Esophagus (tissue), 2 donors: ENCODE data around the gene ADAMTSL3. TPM values are rescaled to one million over a fixed set of nuclear protein-coding genes. Genes with fewer than 3 reads are reported as not detected.

Source experiments
- H3K27ac ChIP-seq, 2 donors: one replicate each; pipeline ENCODE4 v1.5.1; 2013; ENCODE audit warnings: low read depth in 2 of 2, mild to moderate bottlenecking in 2 of 2, inconsistent platforms in 1 of 2, low read length in 1 of 2, moderate library complexity in 1 of 2
- H3K27me3 ChIP-seq, 2 donors: one replicate each; pipeline ENCODE4 v1.6.1; 2013; ENCODE audit warnings: low read length in 2 of 2, control low read depth in 1 of 2, mild to moderate bottlenecking in 1 of 2; ENCODE audit not compliant: insufficient read depth in 2 of 2, control insufficient read depth in 1 of 2
- H3K36me3 ChIP-seq, 2 donors: one replicate each; pipeline ENCODE4 v1.6.1; 2013; ENCODE audit warnings: low read length in 1 of 2; ENCODE audit not compliant: control insufficient read depth in 2 of 2, insufficient read depth in 2 of 2
- H3K4me1 ChIP-seq, 2 donors: one replicate each; pipeline ENCODE4 v1.6.1; 2013; ENCODE audit warnings: low read length in 1 of 2; ENCODE audit not compliant: control insufficient read depth in 2 of 2, insufficient read depth in 2 of 2
- H3K4me3 ChIP-seq, 2 donors: one replicate each; pipeline ENCODE4 v1.5.1; 2013; ENCODE audit warnings: low read length in 2 of 2, mild to moderate bottlenecking in 2 of 2, low read depth in 1 of 2, moderate library complexity in 1 of 2
- H3K9me3 ChIP-seq, 2 donors: one replicate each; pipeline ENCODE4 v1.6.1; 2013; ENCODE audit warnings: mild to moderate bottlenecking in 2 of 2, low read depth in 1 of 2, low read length in 1 of 2, moderate library complexity in 1 of 2; ENCODE audit not compliant: control insufficient read depth in 2 of 2, insufficient read depth in 1 of 2
- WGBS, 2 donors: extraction: QIAGEN DNeasy Blood & Tissue Kit; methylation state at CpG; one replicate each; pipeline ENCODE4 v1.1.7; 2013; 5-methylcytosine and 5-hydroxymethylcytosine counted together
- polyA plus RNA-seq, 2 donors: library from polyadenylated mRNA; stranded (reverse); fragments of 200-250 nt; gene quantifications; one replicate each; pipeline ENCODE4 v1.2.3, GENCODE V29; 2013
- donor health status: healthy with polysubstance abuse.
- donor health status: Bipolar disorder and iron deficiency.

ADAMTSL3 gene
- polyA plus RNA-seq, 2 donors = 0.18 TPM

DNA sequence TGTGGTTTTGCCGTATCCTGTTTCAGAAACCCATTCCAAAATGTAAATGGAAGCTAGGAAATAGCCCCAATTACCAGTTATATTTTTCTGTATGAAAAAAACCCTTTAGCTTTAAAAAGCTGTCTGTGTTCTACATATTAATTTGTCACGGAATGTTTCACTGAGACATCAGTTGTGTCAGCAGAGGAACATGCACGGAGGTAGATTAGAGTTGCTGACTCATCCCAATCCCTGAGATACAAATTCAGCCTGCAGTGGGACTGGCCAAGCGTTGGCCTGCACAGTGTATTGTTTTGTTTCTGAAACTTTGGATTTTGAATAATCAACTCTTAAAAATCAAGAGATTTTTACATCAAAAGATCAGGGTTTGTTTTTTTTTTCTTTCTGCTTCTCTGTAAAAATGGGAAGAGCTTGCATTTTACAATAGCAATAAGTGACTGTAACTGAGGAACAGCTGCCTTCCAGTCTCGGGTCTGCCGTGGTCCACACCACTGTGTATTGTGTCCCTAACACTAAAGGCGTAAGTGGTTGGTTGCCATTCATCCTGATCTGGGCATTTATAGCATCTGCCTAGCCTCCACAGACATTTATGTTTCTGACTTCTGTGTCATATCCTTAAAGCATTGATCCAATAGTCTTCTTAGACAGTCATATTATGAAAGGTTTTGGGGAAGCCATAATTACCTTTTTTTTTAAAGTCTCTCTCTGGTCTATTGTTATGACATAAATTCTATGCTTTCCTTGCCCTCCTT, 218.1 kb downstream of the ADAMTSL3 start:
- Histone ChIP-seq H3K4me3 (no peak overlapping the region), H3K36me3 (no peaks in the 10 kb centered on the region), H3K4me1 (no peaks in the 10 kb centered on the region), H3K27ac (no peak overlapping the region), H3K27me3 (no peaks in the 10 kb centered on the region), H3K9me3 (no peaks in the 10 kb centered on the region)
- WGBS, 2 donors = 46 to 60% methylated on average over 7 of the region's 7 CpGs

GRCh38 chr15:83873966-83874365, 220.0 kb downstream of the ADAMTSL3 start:
- Histone ChIP-seq H3K4me3 (no peak overlapping the region), H3K36me3 (no peaks in the 10 kb centered on the region), H3K4me1 (no peaks in the 10 kb centered on the region), H3K27me3 (no peaks in the 10 kb centered on the region), H3K27ac (no peak overlapping the region), H3K9me3 (no peaks in the 10 kb centered on the region)
- 77 to 86% methylated on average over 7 of the region's 7 CpGs for WGBS, 2 donors

DNA sequence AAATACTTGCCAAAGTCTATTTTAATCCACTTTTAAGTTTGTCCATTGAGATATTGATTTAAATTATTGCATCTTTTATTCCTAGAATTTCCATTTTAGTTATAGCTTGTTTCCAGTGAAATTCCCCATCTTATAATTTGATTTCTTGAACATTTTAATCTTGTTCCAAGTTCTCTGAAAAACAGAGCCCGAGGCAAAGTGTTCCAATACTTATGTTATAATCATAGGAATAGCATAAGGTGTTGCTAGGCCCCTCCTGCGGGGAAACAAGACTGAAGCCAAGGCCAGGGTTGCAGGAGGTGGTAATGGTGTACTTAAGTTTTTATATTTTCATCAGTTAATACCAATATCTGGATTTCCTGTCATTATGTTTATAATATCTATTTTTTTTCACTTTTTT, 226.6 kb downstream of the ADAMTSL3 start:
- Histone ChIP-seq H3K9me3 (no peaks in the 10 kb centered on the region), H3K36me3 (no peaks in the 10 kb centered on the region), H3K27me3 (no peaks in the 10 kb centered on the region), H3K27ac (no peak overlapping the region), H3K4me1 (no peaks in the 10 kb centered on the region), H3K4me3 (no peak overlapping the region)
- 71 to 73% methylated on average over 2 of the region's 2 CpGs for WGBS, 2 donors

GRCh38 chr15:83881156-83881555, 227.2 kb downstream of the ADAMTSL3 start:
- Histone ChIP-seq H3K4me1 (no peaks in the 10 kb centered on the region), H3K27ac (no peak overlapping the region)
- WGBS, 2 donors = 63 to 70% methylated on average over 3 of the region's 3 CpGs

GRCh38 chr15:83886321-83886720, 232.4 kb downstream of the ADAMTSL3 start:
- Histone ChIP-seq H3K4me3 (no peak overlapping the region), H3K9me3 (no peaks in the 10 kb centered on the region), H3K4me1 (no peaks in the 10 kb centered on the region), H3K36me3 (no peaks in the 10 kb centered on the region), H3K27ac (no peak overlapping the region), H3K27me3 (no peaks in the 10 kb centered on the region)
- 83 to 93% methylated on average over 2 of the region's 2 CpGs for WGBS, 2 donors

More at GRCh38 chr15:83881156-83881555, 227.2 kb downstream of the ADAMTSL3 start:
- Histone ChIP-seq H3K9me3 (no peaks in the 10 kb centered on the region), H3K27me3 (no peaks in the 10 kb centered on the region), H3K4me3 (no peak overlapping the region), H3K36me3 (no peaks in the 10 kb centered on the region)

GRCh38 chr15:83887404-83887803, 233.5 kb downstream of the ADAMTSL3 start:
- WGBS, 2 donors = 83 to 86% methylated on average over 2 of the region's 2 CpGs
- no peak overlapping the region for H3K27ac ChIP-seq
- H3K27me3 ChIP-seq = no peaks in the 10 kb centered on the region
- H3K4me1 ChIP-seq = no peaks in the 10 kb centered on the region
- no peaks in the 10 kb centered on the region for H3K9me3 ChIP-seq
- H3K4me3 ChIP-seq = no peak overlapping the region
- H3K36me3 ChIP-seq = no peaks in the 10 kb centered on the region

DNA sequence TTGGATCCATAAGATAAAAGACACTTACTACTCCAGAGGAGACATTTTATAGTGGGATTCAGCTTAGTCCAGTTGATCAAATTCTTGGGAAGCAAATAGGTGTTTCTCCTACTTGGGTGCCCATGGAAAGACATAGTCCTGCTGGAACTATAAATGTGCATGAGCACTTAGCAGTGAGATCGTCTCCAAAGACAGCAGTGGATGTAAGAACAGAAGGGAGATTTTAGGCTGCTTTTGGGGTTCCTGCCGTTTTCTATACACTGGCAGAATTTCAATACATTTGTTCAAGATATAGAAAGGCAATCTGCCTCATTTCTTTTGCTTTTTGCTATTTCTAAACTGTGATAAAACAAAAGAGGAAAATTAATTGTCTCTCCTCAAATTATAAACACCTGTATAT, 234.0 kb downstream of the ADAMTSL3 start:
- Histone ChIP-seq H3K4me1 (no peaks in the 10 kb centered on the region), H3K27me3 (no peaks in the 10 kb centered on the region), H3K9me3 (no peaks in the 10 kb centered on the region), H3K4me3 (no peak overlapping the region), H3K36me3 (no peaks in the 10 kb centered on the region), H3K27ac (no peak overlapping the region)
- WGBS, 2 donors = 84 to 87% methylated on average over 2 of the region's 2 CpGs

GRCh38 chr15:83889995-83890394, 236.1 kb downstream of the ADAMTSL3 start:
- H3K36me3 ChIP-seq = no peaks in the 10 kb centered on the region
- no peak overlapping the region for H3K4me3 ChIP-seq
- no peaks in the 10 kb centered on the region for H3K9me3 ChIP-seq
- no peaks in the 10 kb centered on the region for H3K27me3 ChIP-seq
- H3K27ac ChIP-seq = peak overlapping the region in 1 of 2 donors; percentile 0
- no peaks in the 10 kb centered on the region for H3K4me1 ChIP-seq
- WGBS, 2 donors = 43 to 57% methylated on average over 3 of the region's 3 CpGs

DNA sequence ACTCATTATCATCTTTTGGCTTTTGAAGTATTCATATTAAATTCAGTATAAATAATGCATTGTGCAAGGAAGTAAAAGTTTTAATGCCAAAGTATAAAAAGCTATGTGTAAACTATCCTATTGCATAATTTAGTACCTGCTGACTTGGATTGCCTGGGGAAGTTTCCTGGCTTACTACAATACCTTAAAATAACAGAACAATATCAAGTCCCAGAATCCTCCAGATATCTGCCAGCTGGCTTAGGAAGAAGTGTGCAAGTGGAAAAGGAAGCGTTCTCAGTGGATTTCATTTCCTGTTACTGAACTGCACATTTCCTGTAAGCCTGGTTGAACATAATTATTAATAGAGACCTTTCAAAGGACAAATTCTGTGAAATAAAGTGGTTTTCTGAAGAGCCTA, 236.7 kb downstream of the ADAMTSL3 start:
- H3K27me3 ChIP-seq = no peaks in the 10 kb centered on the region
- no peaks in the 10 kb centered on the region for H3K36me3 ChIP-seq
- 11 to 31% methylated on average over 1 of the region's 1 CpG for WGBS, 2 donors

DNA sequence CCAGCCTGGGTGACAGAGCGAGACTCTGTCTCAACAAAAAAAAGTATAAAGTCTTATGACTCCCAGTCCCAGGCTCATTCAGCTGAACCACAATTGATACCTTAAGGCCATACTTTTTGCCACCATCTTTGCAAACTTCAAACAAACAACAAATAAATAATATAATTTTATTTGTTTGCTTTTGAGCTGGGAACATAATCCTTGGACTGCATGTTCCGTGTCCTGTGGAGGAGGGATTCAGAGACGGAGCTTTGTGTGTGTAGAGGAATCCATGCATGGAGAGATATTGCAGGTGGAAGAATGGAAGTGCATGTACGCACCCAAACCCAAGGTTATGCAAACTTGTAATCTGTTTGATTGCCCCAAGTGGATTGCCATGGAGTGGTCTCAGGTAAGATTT, 238.6 kb downstream of the ADAMTSL3 start:
- no peaks in the 10 kb centered on the region for H3K27me3 ChIP-seq
- WGBS, 2 donors = 92 to 95% methylated on average over 4 of the region's 4 CpGs
- no peak overlapping the region for H3K27ac ChIP-seq
- no peaks in the 10 kb centered on the region for H3K4me1 ChIP-seq
- H3K4me3 ChIP-seq = no peak overlapping the region
- H3K36me3 ChIP-seq = no peaks in the 10 kb centered on the region
- H3K9me3 ChIP-seq = no peaks in the 10 kb centered on the region

More for the DNA sequence above, 236.7 kb downstream of the ADAMTSL3 start:
- no peaks in the 10 kb centered on the region for H3K9me3 ChIP-seq
- no peaks in the 10 kb centered on the region for H3K4me1 ChIP-seq
- H3K4me3 ChIP-seq = no peak overlapping the region
- no peak overlapping the region for H3K27ac ChIP-seq
